Measurements from ENCODE around the gene LTBP1. TPM values are rescaled to one million over a fixed set of nuclear protein-coding genes. Genes with fewer than 3 reads are reported as not detected.
A peak's percentile ranks its signal among the peaks of the same experiment; 100 is the strongest.

Gene LTBP1
- total RNA-seq, 3 donors from 2014 or later = 14.3 to 38.4 (median 33.6) TPM

DNA sequence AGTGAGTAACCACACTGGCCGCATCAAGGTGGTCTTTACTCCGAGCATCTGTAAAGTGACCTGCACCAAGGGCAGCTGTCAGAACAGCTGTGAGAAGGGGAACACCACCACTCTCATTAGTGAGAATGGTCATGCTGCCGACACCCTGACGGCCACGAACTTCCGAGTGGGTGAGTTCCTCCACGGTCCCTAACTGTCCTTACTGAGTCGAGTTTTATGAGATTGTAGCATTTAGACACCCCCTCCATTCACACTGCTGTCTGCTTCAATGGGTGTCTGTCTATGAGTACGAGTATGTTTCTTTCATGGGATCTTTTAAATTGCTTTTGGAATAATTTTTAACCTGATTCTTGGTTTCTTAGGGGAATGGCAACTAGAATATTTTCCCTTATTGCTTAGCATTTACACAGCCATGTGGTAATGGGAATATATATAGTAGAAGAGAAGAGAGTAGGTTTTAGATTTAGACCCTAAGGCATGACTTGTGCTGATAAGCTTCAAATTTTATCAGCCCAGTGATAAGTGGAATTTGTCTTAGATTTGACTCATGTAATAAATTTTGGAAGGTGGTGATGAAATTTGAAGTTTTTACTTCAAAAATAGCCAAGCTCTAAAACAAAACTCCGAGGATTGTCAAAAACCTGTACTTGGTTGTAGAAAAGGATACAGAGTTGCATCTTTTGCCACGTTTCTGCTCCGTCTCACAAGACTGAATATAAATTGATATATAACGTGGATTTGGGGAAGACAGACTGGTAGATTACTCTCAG is 188.2 kb downstream of the LTBP1 start:
- ATAC-seq (peak; percentile 25), DNase-seq (no peak)
- Histone ChIP-seq H3K9me3 (no peaks in the 10 kb centered on the region), H3K36me3 (ENCODE audit: low read depth) (no peaks in the 10 kb centered on the region), H3K4me3 (no peak overlapping the region), H3K4me1 (ENCODE audit: low read depth) (no peaks in the 10 kb centered on the region)
- TF ChIP-seq, protein P1, sequence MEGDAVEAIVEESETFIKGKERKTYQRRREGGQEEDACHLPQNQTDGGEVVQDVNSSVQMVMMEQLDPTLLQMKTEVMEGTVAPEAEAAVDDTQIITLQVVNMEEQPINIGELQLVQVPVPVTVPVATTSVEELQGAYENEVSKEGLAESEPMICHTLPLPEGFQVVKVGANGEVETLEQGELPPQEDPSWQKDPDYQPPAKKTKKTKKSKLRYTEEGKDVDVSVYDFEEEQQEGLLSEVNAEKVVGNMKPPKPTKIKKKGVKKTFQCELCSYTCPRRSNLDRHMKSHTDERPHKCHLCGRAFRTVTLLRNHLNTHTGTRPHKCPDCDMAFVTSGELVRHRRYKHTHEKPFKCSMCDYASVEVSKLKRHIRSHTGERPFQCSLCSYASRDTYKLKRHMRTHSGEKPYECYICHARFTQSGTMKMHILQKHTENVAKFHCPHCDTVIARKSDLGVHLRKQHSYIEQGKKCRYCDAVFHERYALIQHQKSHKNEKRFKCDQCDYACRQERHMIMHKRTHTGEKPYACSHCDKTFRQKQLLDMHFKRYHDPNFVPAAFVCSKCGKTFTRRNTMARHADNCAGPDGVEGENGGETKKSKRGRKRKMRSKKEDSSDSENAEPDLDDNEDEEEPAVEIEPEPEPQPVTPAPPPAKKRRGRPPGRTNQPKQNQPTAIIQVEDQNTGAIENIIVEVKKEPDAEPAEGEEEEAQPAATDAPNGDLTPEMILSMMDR (IDR thresholded peaks at IDR 0.05) = no peak
- intact Hi-C loops (cut with DNase I, micrococcal nuclease) = no loop called here

DNA sequence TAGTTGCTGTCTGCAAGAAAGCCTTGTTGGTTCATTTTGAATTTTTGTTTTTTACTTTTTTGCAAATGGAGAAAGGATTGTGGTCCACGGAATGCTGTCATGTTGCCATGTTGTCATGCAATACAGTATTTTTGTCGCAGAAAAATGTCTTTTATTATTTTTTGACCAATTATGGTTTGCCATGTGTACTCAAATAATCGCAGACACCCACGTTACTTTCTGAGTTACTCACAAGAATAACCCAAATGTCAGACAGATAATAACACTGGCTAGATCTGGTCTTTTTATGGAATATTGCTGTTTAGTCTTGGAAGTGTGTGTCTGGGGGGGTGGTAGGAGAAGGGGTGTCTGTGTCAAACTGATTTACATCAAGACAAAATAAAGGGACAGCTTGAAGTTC is 188.9 kb downstream of the LTBP1 start:
- DNase-seq (no peak), ATAC-seq (no peak)
- intact Hi-C loops (cut with DNase I, micrococcal nuclease) = no loop called here
- H3K4me1 ChIP-seq (ENCODE audit: low read depth) = no peaks in the 10 kb centered on the region
- no peaks in the 10 kb centered on the region for H3K36me3 ChIP-seq (ENCODE audit: low read depth)
- no peaks in the 10 kb centered on the region for H3K9me3 ChIP-seq
- TF ChIP-seq, protein P1 (IDR thresholded peaks at IDR 0.05) = no peak
- no peak overlapping the region for H3K4me3 ChIP-seq

DNA sequence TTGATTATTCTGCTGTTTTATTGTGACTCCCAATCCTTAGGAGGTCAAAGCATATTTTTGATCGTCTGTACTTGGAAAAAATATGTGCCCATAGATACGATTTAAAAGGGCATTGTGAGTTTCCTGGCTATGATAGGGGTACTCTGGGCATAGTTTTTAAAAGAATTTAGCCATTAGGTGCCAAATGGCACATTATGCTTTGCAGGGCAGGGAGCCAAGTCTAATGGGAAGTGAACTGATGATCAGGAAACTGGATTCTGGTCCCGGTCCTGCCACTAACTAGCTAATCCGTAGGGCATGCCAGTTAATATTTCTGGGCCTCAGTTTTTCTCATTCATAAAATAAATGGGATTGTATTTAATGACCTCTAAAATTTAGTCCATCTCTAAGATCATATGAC is 189.3 kb downstream of the LTBP1 start:
- no peaks in the 10 kb centered on the region for H3K9me3 ChIP-seq
- H3K36me3 ChIP-seq (ENCODE audit: low read depth) = no peaks in the 10 kb centered on the region
- H3K4me1 ChIP-seq (ENCODE audit: low read depth) = no peaks in the 10 kb centered on the region
- intact Hi-C loops (cut with DNase I, micrococcal nuclease) = no loop called here
- ATAC-seq (no peak), DNase-seq (no peak)
- H3K4me3 ChIP-seq = no peak overlapping the region
- TF ChIP-seq, protein P1 (IDR thresholded peaks at IDR 0.05) = no peak

DNA sequence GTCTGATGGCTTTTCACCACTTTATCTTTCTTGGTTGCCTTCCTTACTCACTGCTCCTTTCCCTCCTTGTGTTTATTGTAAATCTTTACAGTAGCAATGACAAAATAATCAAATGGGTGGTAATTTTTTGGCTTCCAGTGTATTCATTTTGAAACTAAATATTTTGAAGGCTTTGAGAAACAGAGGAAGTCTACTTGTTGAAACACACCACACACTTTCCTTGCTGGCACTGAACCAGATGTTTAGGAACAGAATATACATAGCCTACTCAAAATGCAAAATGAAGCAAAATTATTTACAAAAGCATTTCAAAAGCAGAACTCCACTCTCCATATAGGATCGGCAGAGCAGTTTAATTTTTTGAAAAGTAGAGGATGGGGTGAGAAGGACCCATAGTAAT is 189.8 kb downstream of the LTBP1 start:
- Histone ChIP-seq H3K9me3 (no peaks in the 10 kb centered on the region), H3K36me3 (ENCODE audit: low read depth) (no peaks in the 10 kb centered on the region), H3K4me3 (no peak overlapping the region), H3K4me1 (ENCODE audit: low read depth) (no peaks in the 10 kb centered on the region)
- ATAC-seq (no peak), DNase-seq (no peak)
- TF ChIP-seq, protein P1 (IDR thresholded peaks at IDR 0.05) = no peak
- intact Hi-C loops (cut with DNase I, micrococcal nuclease) = no loop called here

DNA sequence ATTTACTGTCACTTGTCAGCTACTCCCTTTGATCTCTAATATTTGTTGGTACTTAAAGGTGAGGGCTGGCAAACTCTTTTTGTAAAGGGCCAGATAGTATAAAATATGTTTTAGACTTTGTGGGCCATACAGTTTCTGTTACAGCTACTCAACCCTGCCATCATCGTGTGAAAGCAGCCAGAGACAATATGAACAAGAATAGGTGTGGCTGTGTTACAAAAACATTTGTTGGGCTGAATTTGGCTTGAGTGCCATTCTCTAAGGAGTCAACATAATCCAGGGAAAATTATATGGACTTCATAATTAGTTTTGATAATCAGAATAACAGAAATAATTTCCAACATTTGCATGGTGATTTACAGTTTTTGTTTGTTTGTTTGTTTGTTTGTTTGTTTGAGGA is 190.6 kb downstream of the LTBP1 start:
- TF ChIP-seq, protein P1 (IDR thresholded peaks at IDR 0.05) = no peak
- ATAC-seq (no peak), DNase-seq (no peak)
- intact Hi-C loops (cut with DNase I, micrococcal nuclease) = no loop called here
- H3K4me3 ChIP-seq = no peak overlapping the region
- no peaks in the 10 kb centered on the region for H3K9me3 ChIP-seq
- H3K36me3 ChIP-seq (ENCODE audit: low read depth) = no peaks in the 10 kb centered on the region
- no peaks in the 10 kb centered on the region for H3K4me1 ChIP-seq (ENCODE audit: low read depth)

Data from mucosa of descending colon (tissue), 3 donors.